ENCODE measurements around the gene GRPEL2.

The GRPEL2 gene

DNA sequence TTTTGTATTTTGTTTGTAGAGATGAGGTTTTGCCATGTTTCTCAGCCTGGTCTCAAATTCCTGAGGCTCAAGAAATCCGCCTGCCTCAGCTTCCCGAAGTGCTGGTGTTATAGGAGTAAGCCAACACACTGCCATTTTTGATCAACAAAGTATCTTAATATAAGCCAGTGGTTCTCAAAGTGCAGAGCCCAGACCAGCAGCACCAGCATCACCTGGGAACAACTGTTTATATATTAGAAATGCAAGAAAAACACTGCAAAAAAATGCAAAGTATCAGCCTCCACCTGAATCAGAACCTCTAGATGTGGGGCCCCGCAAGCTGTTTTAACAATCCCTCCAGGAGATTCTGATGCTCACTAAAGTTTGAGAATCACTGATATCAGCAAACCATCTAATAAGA lies 27.6 kb downstream of the GRPEL2 start:
- H3K36me3 Mint-ChIP-seq (ENCODE audit: low read depth) = peaks cover 4% of the 10 kb centered on the region
- H3K27me3 Mint-ChIP-seq = no peaks in the 10 kb centered on the region
- no peak for ATAC-seq
- H3K27ac Mint-ChIP-seq = no peak overlapping the region
- H3K9me3 Mint-ChIP-seq = no peaks in the 10 kb centered on the region
- no peaks in the 10 kb centered on the region for H3K4me1 Mint-ChIP-seq
- no peak for DNase-seq
- H3K4me3 Mint-ChIP-seq = no peak overlapping the region

DNA sequence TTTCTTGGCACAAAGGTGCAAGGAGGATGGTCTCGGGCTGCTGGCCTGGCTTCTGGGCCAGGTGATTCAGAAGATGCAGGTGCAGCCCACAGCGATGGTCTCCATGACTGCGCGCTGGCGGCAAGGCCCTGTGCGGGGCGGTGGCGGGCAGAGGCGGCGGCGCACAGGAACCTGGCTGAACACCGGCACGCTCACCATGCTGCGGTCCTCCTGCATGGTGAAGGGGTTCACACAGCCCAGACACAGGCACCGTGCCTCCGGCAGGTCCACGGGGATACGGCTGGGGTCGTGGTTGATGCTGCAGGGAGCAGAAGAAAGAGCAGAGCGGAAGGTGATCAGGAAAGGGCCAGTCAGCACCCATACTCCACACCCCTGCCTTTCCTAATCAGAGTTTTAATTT lies 29.0 kb downstream of the GRPEL2 start:
- Mint-ChIP-seq H3K27me3 (no peaks in the 10 kb centered on the region), H3K9me3 (no peaks in the 10 kb centered on the region), H3K4me1 (no peaks in the 10 kb centered on the region), H3K4me3 (no peak overlapping the region), H3K36me3 (ENCODE audit: low read depth) (no peaks in the 10 kb centered on the region), H3K27ac (no peak overlapping the region)
- ATAC-seq = no peak
- no peak for DNase-seq

DNA sequence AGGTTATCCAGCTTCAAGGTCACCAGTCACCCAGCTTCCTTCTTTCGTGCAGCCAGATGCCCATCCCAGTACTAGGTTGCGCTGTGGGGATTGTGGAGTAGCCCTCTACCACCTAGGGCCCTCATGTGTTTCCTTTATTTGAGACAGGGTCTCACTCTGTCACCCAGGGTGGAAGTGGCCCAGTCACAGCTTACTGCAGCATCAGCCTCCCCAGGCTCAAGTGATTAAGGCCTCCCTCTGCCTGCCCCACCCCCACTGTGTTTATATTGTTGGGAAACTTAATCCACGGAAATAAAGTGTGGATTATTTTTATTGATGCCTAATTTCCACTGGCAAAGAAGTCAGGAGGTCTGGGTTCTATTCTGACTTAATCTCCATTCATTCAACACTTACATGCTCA lies 29.5 kb downstream of the GRPEL2 start:
- no peak for DNase-seq
- Mint-ChIP-seq H3K9me3 (no peaks in the 10 kb centered on the region), H3K27ac (no peak overlapping the region), H3K36me3 (ENCODE audit: low read depth) (no peaks in the 10 kb centered on the region), H3K4me1 (no peaks in the 10 kb centered on the region), H3K27me3 (no peaks in the 10 kb centered on the region), H3K4me3 (no peak overlapping the region)
- ATAC-seq = no peak

DNA sequence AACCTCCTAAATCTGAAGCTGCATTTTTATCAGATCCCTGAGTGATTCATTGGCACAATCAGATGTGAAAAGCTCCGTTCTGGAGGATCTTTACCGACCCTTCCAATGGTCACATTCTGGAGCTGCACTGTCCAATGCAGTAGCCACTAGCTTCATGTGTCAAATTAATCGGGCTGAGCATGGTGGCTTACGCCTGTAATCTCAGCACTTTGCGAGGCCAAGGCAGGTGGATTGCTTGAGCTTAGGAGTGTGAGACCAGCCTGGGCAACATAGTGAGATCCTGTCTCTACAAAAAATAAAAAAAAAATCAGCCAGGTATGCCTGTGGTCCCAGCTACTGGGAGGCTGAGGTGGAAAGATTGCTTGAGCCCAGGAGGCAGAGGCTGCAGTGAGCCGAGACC lies 30.1 kb downstream of the GRPEL2 start:
- Mint-ChIP-seq H3K36me3 (ENCODE audit: low read depth) (no peaks in the 10 kb centered on the region), H3K9me3 (no peaks in the 10 kb centered on the region), H3K4me1 (no peaks in the 10 kb centered on the region), H3K27ac (no peak overlapping the region), H3K4me3 (no peak overlapping the region), H3K27me3 (no peaks in the 10 kb centered on the region)
- DNase-seq (no peak), ATAC-seq (no peak)

DNA sequence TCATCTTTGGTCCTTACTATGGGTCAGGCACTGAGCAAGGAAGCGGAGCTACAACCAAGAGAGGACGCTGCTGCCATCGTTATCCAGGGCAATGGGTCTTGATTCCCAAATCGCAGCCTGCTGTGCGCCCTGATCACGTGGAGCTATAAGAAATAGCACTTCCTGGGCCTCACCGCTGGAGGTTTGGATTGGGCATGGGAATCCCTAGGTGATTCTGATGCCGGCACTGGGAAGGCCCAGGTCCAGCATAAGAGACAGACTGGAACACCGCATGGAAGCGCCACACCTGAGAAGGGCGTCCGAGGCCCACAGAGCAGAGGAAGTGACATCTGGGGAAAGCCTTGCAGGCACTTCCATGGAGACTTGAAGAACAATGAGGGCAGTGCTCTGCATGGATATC lies 30.8 kb downstream of the GRPEL2 start:
- no peaks in the 10 kb centered on the region for H3K36me3 Mint-ChIP-seq (ENCODE audit: low read depth)
- no peak for DNase-seq
- no peak for ATAC-seq
- no peak overlapping the region for H3K27ac Mint-ChIP-seq
- H3K4me3 Mint-ChIP-seq = no peak overlapping the region
- no peaks in the 10 kb centered on the region for H3K4me1 Mint-ChIP-seq
- no peaks in the 10 kb centered on the region for H3K27me3 Mint-ChIP-seq
- no peaks in the 10 kb centered on the region for H3K9me3 Mint-ChIP-seq

DNA sequence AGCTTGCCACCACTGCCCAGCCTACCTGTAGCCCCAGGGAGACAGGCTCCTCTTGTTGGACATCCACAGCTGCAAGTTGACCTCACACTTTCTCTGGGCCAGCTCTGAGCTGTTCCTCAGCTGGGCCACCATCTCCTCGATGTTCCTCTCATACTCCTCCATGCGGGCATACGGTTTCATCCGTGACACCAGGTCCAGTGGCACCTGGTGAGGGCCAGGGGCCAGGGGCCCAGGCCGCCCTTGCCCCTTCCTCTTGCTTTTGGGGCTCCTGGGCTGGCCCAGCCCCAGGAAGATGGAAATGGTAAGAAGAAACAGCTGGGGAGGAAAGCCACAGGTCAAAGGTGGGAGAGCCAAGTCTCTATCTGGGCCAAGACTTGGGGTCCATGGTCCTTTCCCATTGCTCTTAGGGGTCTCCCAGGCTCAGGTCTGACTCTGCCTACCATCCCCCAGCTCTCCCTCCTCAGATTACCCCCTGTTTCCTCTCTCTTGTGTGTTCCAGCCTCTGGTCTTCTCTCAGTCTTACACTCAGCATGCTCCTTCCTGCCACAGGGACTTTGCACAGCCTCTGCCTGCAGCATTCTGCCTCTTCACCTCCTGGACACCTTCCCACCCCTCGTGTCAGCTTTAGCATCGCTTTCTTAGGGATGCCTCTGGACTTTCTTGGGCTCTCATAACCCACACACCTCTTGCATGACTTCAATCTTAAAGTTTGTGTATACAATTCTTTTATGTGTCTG lies 31.6 kb downstream of the GRPEL2 start:
- no peaks in the 10 kb centered on the region for H3K4me1 Mint-ChIP-seq

DNA sequence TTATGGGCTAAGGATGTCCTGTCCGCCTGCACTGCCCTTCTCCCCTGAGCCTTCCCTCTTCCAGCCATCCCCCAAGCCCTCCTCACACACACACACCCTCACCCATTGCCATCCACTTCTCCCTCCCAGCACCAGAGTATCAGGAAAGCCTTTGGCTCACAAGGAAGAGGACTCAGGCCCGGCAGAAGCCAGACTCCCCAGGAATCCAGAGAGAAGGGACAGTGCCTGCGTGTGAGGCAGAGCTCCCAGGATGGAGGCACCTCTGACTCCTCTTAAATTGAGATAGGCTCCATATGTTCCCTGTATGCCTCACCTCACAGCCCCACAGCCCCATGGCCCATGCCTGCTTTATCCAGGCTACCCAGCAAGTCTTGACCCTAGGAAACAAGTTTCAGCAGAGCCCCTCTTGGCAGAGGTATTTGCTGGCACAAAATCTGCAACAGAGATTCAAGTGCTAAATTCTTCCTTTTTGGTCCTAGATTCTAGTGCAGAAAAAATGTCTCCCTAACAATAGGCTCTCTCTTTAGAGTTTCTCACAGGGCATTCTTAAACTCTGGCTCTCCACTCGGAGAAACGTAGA lies 33.0 kb downstream of the GRPEL2 start:
- H3K27ac Mint-ChIP-seq = no peak overlapping the region
- no peaks in the 10 kb centered on the region for H3K27me3 Mint-ChIP-seq
- ATAC-seq (no peak), DNase-seq (no peak)
- H3K36me3 Mint-ChIP-seq (ENCODE audit: low read depth) = no peaks in the 10 kb centered on the region
- no peak overlapping the region for H3K4me3 Mint-ChIP-seq
- no peaks in the 10 kb centered on the region for H3K9me3 Mint-ChIP-seq
- H3K4me1 Mint-ChIP-seq = no peaks in the 10 kb centered on the region

More for the DNA sequence above, 31.6 kb downstream of the GRPEL2 start:
- H3K27ac Mint-ChIP-seq = no peak overlapping the region
- H3K4me3 Mint-ChIP-seq = no peak overlapping the region
- ATAC-seq = no peak
- no peaks in the 10 kb centered on the region for H3K36me3 Mint-ChIP-seq (ENCODE audit: low read depth)
- no peaks in the 10 kb centered on the region for H3K27me3 Mint-ChIP-seq
- no peak for DNase-seq
- no peaks in the 10 kb centered on the region for H3K9me3 Mint-ChIP-seq

DNA sequence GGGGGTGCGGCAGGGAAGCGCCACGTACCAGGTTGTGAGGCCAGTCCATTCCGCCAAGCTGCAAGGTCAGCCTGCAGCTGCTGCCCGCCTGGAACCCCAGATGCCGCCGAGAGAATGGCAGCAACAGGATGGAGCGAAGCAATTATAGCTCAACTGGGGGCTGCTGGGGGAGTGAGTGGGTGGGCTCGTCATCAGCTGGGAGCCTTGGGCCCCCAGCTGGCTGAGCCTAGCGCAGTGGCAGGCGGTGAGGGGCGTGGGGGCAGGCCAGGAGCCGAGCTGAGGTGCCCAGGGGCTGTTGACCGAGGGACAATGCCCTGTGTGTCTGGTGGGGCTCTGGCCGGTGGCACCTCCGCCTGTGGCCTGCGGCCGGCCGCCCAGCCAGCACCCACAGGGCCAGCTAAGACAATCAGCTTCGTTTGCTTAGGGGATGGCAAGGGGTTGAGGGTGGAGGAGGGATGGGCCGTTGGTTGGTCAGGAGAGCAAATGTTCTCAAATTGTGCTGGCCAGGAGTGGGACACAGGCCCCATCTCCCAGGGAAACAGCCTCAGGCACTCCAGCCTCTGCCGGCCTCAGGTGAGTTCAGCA lies 34.0 kb downstream of the GRPEL2 start, which contains the start of gene IL17B:
IL17B (minus strand) TSS at position 116 of the 585 bp plus-strand sequence; CDS start at position 49, 67 bp downstream.
- Mint-ChIP-seq H3K36me3 (ENCODE audit: low read depth) (no peaks in the 10 kb centered on the region), H3K27me3 (no peaks in the 10 kb centered on the region), H3K27ac (no peak within 1 kb of the TSS), H3K4me1 (no peaks in the 10 kb centered on the region), H3K4me3 (no peak within 1 kb of the TSS), H3K9me3 (no peaks in the 10 kb centered on the region)
- ATAC-seq = no peak
- DNase-seq = no peak

DNA sequence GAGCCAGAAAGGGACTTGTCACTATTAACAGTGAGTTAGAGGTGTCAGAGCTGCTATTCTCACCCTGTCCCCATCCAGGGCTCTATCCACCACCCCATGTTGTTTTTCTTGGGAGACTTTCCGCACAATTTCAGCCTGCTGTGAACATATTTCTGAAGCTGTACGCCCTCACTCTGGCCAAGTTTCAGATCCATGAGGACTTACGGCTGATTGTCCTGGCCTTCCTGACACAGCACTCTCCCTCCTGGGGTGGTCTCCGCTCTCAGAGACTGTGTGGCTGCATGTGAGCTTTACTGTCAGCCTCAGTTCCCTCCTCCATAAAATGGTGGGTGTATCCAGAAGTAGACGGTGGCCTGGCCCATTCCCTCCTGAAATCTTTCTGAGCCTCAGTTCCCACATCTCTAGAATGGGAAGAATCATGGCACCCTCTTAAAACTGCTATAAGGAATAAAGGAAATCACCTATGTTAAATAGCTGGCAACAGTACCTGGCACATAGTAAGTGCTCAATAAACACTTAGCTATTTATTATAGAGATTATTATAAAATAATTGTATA lies 34.6 kb downstream of the GRPEL2 start:
- no peaks in the 10 kb centered on the region for H3K36me3 Mint-ChIP-seq (ENCODE audit: low read depth)
- no peaks in the 10 kb centered on the region for H3K9me3 Mint-ChIP-seq
- H3K4me3 Mint-ChIP-seq = no peak overlapping the region
- ATAC-seq (no peak), DNase-seq (no peak)
- H3K27me3 Mint-ChIP-seq = no peaks in the 10 kb centered on the region
- H3K4me1 Mint-ChIP-seq = no peaks in the 10 kb centered on the region
- H3K27ac Mint-ChIP-seq = no peak overlapping the region

DNA sequence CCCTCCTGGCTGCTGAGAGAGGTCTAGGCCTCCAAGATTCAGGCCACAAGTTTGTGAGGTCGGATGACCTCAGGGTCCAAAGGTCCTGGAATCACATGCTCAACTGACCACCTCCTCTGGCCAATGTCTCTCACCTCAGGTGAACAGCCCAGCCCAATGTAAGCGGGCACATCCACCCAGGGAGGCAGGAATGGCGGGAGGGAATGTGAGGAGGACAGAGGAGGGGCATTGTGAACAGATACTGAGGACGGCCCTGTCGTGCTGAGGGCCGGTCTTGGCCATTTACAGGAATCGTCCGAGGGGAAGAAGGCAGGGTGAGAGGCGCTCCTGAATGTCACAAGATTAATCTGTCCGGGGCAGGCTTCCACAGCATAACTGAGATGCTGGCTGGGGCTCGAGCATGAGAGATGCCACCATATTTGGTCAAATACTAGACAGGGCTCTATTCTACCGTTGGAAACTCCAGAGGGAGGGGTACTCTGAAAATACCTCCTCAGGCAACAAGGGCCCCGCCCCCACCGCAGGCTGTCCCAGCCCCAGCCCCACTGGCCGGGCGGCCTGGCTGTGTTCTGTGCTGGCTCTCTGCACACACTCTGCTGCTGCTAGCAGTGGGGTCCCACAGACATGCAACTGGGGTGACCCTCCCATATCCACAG lies 35.3 kb downstream of the GRPEL2 start:
- H3K9me3 Mint-ChIP-seq = no peaks in the 10 kb centered on the region
- H3K4me1 Mint-ChIP-seq = no peaks in the 10 kb centered on the region
- H3K4me3 Mint-ChIP-seq = no peak overlapping the region
- no peaks in the 10 kb centered on the region for H3K27me3 Mint-ChIP-seq
- no peaks in the 10 kb centered on the region for H3K36me3 Mint-ChIP-seq (ENCODE audit: low read depth)
- no peak for ATAC-seq
- no peak for DNase-seq
- no peak overlapping the region for H3K27ac Mint-ChIP-seq

DNA sequence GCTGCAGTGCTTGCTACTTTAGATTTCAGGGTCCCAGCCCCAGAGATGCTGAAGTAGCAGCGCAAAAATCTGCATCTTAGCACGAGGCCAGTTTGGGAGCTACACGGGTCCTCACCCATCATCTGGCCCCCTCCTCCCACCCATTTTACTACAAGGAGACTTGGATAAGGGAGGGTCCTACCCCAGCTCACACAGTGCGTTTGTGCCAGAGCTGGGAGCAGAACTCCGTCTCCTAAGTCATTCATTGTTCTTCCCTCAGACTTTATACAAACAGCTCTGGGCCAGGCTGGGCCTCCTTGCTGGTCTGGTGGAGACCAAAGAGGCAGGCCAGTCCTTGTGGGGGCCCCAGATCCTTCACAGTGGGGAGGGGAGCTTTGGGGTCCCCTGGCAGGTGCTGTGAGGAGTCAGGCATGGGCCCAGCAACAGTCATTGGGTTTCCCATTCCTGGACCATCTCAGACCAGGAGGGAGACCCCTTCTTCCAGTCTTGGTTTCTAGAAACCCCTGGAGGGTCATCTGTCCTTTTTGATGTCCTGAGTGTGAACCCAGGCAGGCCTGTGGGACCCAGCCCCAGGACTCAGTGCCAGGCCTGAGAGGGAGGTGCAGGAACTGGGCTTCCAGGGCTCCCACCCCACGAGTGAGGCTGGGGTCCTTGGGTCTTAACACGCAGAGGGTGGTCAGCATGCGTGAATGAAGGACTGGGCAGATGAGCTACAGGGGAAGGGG lies 36.1 kb downstream of the GRPEL2 start:
- DNase-seq (no peak), ATAC-seq (no peak)
- no peaks in the 10 kb centered on the region for H3K27me3 Mint-ChIP-seq

DNA sequence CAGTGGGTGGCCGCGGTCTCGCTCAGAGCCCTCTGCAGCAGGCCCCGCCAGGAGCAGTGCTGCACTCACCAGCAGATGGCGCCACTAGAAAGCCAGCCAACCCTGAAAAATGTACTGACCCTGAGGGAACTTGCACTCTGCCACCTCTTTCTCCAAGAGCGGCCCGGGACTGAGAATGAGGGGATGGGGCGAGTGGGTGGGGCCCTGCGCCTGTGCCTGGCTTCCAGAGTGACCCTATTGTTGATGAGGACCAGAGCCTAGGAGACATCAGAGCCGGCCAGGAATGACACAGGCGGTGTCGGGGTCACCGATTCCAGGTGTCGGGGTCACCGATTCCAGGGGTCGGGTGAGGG lies 36.7 kb downstream of the GRPEL2 start:
- H3K9me3 Mint-ChIP-seq = no peaks in the 10 kb centered on the region
- H3K27ac Mint-ChIP-seq = no peak overlapping the region
- H3K4me3 Mint-ChIP-seq = no peak overlapping the region
- H3K4me1 Mint-ChIP-seq = no peaks in the 10 kb centered on the region
- no peaks in the 10 kb centered on the region for H3K27me3 Mint-ChIP-seq
- no peaks in the 10 kb centered on the region for H3K36me3 Mint-ChIP-seq (ENCODE audit: low read depth)
- DNase-seq = peak; percentile 81
- peak; percentile 79 for ATAC-seq

More for the DNA sequence above, 36.1 kb downstream of the GRPEL2 start:
- Mint-ChIP-seq H3K36me3 (ENCODE audit: low read depth) (no peaks in the 10 kb centered on the region), H3K4me1 (no peaks in the 10 kb centered on the region), H3K9me3 (no peaks in the 10 kb centered on the region), H3K4me3 (no peak overlapping the region), H3K27ac (no peak overlapping the region)

DNA sequence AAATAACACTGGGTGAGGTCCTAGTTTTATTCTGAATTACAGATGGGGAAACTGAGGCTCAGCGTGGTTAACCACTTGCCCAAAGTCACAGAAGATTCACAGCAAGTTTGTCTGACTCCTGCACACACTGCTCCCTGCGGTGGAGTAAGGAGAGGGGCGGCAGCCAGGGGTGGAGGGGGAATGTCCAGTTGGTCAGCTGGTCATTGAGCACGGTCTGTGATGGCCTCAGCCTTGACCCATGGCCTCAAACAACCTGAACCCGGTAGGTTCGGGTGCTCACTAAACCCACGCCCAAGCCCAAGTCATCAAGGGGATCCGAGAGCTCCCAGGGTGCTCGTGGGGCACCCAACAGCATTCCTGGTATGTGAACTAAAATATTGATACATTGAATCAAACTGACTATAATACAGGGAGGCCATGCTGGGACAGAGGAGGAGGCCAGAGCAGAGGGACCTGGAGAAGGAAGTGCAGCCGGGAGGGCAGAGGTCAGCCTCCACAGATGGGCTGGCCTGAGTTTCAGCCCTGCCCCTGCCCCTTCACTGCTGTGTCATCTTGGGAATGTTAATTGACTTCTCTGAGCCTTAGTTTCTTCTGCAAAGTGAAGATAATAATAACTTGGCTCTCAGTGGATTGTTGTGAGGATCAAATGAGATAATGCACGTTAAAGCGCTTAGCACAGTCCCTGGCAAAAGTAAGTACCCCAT lies 37.4 kb downstream of the GRPEL2 start:
- Mint-ChIP-seq H3K9me3 (no peaks in the 10 kb centered on the region), H3K36me3 (ENCODE audit: low read depth) (no peaks in the 10 kb centered on the region), H3K27ac (no peak overlapping the region), H3K27me3 (no peaks in the 10 kb centered on the region), H3K4me3 (no peak overlapping the region), H3K4me1 (no peaks in the 10 kb centered on the region)
- no peak for ATAC-seq
- DNase-seq = no peak

DNA sequence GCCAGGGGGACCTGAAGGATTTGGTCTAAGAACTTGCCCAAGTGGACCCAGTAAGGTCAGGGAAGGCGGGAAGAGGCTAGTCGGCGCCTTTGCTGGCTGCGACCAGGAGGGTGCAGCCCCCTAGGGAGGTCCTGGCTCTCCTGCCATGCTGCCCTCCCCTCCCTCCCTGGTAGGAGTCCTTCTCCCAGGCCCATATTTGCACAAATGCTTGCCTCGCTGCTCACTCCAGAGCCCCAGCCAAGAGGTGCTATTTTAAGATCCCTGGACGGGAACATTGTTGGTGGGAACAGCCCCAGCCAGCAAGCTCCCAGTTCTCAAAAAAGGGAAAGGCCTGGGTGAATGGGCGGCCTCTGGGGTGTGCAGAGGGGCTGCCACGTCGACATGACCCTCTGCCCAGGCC lies 38.1 kb downstream of the GRPEL2 start:
- no peaks in the 10 kb centered on the region for H3K27me3 Mint-ChIP-seq
- H3K9me3 Mint-ChIP-seq = no peaks in the 10 kb centered on the region
- H3K36me3 Mint-ChIP-seq (ENCODE audit: low read depth) = no peaks in the 10 kb centered on the region
- H3K4me3 Mint-ChIP-seq = no peak overlapping the region
- H3K27ac Mint-ChIP-seq = no peak overlapping the region
- DNase-seq (no peak), ATAC-seq (no peak)
- H3K4me1 Mint-ChIP-seq = no peaks in the 10 kb centered on the region
